HepG2 (cell line): Measurements from ENCODE around the gene CD46. TPM values are rescaled to one million over a fixed set of nuclear protein-coding genes. Genes with fewer than 3 reads are reported as not detected.

ENCODE experiments used
- ATAC-seq: fragments of 200-7000 bp; cut with Tn5 transposase; 3 replicates; pipeline ENCODE4 v1.9.1; 2020; ENCODE audit warnings: mild to moderate bottlenecking, moderate library complexity
- BruUV-seq: library from RNA; stranded (reverse); fragments of 400-500 nt; replicated peaks from 2 replicates; lab custom pipeline; 2021; lab: Mats Ljungman, UMichigan
- CTCF ChIA-PET: fragments of 300-600 bp; formaldehyde crosslinking; extraction: SDS; loops from one replicate; lab custom pipeline; 2021; ENCODE audit warnings: low total read pairs, inconsistent platforms, low intra/inter-chr PET ratio; lab: Yijun Ruan, JAX
- POLR2A ChIA-PET: fragments of 350-600 bp; sonication (Branson Sonifier 250); formaldehyde crosslinking; loops from one replicate; lab custom pipeline; 2020; ENCODE audit warnings: antibody characterized with exemption, inconsistent platforms; lab: Yijun Ruan, JAX
- DNase-seq: peaks from one replicate; pipeline ENCODE4 v3.0.0-alpha.2; 2015; ENCODE audit warnings: low spot score
- FAIRE-seq: peaks from 3 replicates; lab custom pipeline; 2011; peaks lifted over from hg19 to GRCh38; lab: Jason Lieb, UNC
- H2AFZ ChIP-seq: one replicate; pipeline ENCODE4 v1.6.1; 2011; ENCODE audit warnings: low read length, inconsistent platforms
- H3K27ac ChIP-seq: fragments of 300-600 bp; 3 replicates; pipeline ENCODE4 v1.8.0; 2011; ENCODE audit warnings: mixed run types, mild to moderate bottlenecking, mixed read lengths, low read length, inconsistent platforms; ENCODE audit not compliant: insufficient read depth; ENCODE audit errors: extremely low read length
- H3K27me3 ChIP-seq, 2 experiments: fragments of 200-600 bp in 1 of 2; 2 replicates in 1 of 2; 3 replicates in 1 of 2; pipeline versions ENCODE4 v1.6.0 to v1.8.0; 2011; ENCODE audit warnings: low read length in 2 of 2, mild to moderate bottlenecking in 2 of 2, moderate library complexity in 2 of 2, inconsistent platforms in 1 of 2; ENCODE audit not compliant: insufficient read depth in 2 of 2, control insufficient read depth in 1 of 2
- H3K36me3 ChIP-seq, 2 experiments: fragments of 200-600 bp in 1 of 2; replicated peaks in 1 of 2; 2 replicates in 1 of 2; 3 replicates in 1 of 2; pipeline versions ENCODE4 v1.5.1 to v1.8.0; 2011; ENCODE audit warnings: low read length in 2 of 2, inconsistent platforms in 1 of 2; ENCODE audit not compliant: insufficient read depth in 2 of 2, control insufficient read depth in 1 of 2
- H3K4me1 ChIP-seq: 2 replicates; pipeline ENCODE4 v1.5.1; 2012; ENCODE audit warnings: low read length, inconsistent platforms; ENCODE audit not compliant: insufficient read depth
- H3K4me2 ChIP-seq: 2 replicates; pipeline ENCODE4 v1.6.0; 2011; ENCODE audit warnings: low read depth, low read length, inconsistent platforms
- H3K4me3 ChIP-seq, 3 experiments: fragments of 200-600 bp in 1 of 3; sonication (generic), shearing (Covaris generic) in 1 of 3; replicated peaks in 1 of 3; 2 replicates each; pipeline ENCODE4 v1.5.1; 2011 to 2016; ENCODE audit warnings: low read length in 3 of 3, inconsistent platforms in 2 of 3, low read depth in 2 of 3, mild to moderate bottlenecking in 2 of 3, control low read depth in 1 of 3, mixed read lengths in 1 of 3; ENCODE audit not compliant: insufficient read depth in 1 of 3
- H3K79me2 ChIP-seq: one replicate; pipeline ENCODE4 v1.6.1; 2011; ENCODE audit warnings: low read length, inconsistent platforms; ENCODE audit not compliant: insufficient read depth
- H3K9ac ChIP-seq: 2 replicates; pipeline ENCODE4 v1.6.0; 2011; ENCODE audit warnings: mild to moderate bottlenecking, low read depth, low read length, inconsistent platforms; ENCODE audit not compliant: insufficient read depth
- H3K9me3 ChIP-seq: 2 replicates; pipeline ENCODE4 v1.5.1; 2012; ENCODE audit warnings: mild to moderate bottlenecking, low read length
- H4K20me1 ChIP-seq: 2 replicates; pipeline ENCODE4 v1.6.0; 2011; ENCODE audit warnings: inconsistent platforms, mild to moderate bottlenecking, low read length, moderate library complexity; ENCODE audit not compliant: insufficient read depth
- ARNT2 ChIP-seq: sonication (generic); formaldehyde crosslinking; IDR thresholded peaks from 2 replicates; pipeline ENCODE4 v1.8.0; 2022; ENCODE audit warnings: mild to moderate bottlenecking, low read depth, missing genetic modification reagents, moderate library complexity
- CAMTA2 ChIP-seq: sonication (generic); formaldehyde crosslinking; IDR thresholded peaks from 2 replicates; pipeline ENCODE4 v1.4.0; 2020; ENCODE audit warnings: mild to moderate bottlenecking, missing genetic modification reagents, borderline replicate concordance
- EEA1 ChIP-seq: sonication (generic); formaldehyde crosslinking; IDR thresholded peaks from 2 replicates; pipeline ENCODE4 v1.5.1; 2020; ENCODE audit warnings: mild to moderate bottlenecking, missing genetic modification reagents, borderline replicate concordance
- EZH2 ChIP-seq: conservative IDR thresholded peaks from 2 replicates; pipeline ENCODE4 v1.6.1; 2012; ENCODE audit warnings: mild to moderate bottlenecking, low read depth, low read length, moderate library complexity
- MTA1 ChIP-seq: sonication (generic); formaldehyde crosslinking; IDR thresholded peaks from 2 replicates; pipeline ENCODE4 v1.4.0; 2020; ENCODE audit warnings: missing genetic modification reagents, mild to moderate bottlenecking, borderline replicate concordance
- NRL ChIP-seq: sonication (generic); formaldehyde crosslinking; IDR thresholded peaks from 2 replicates; pipeline ENCODE4 v1.5.0; 2020; ENCODE audit warnings: missing genetic modification reagents, mild to moderate bottlenecking, moderate library complexity, borderline replicate concordance
- RFX5 ChIP-seq: IDR thresholded peaks from 2 replicates; pipeline ENCODE4 v1.6.1; 2011; ENCODE audit warnings: low read depth, low read length, improper control_type of control experiment
- YEATS4 ChIP-seq: sonication (generic); formaldehyde crosslinking; IDR thresholded peaks from 2 replicates; pipeline ENCODE4 v1.4.0; 2020; ENCODE audit warnings: missing genetic modification reagents, borderline replicate concordance
- ZNF564 ChIP-seq: sonication (generic); formaldehyde crosslinking; IDR thresholded peaks from 2 replicates; pipeline ENCODE4 v1.8.1; 2023; ENCODE audit warnings: mild to moderate bottlenecking, missing genetic modification reagents
- ZNF574 ChIP-seq: sonication (generic); formaldehyde crosslinking; IDR thresholded peaks from 2 replicates; pipeline ENCODE4 v1.4.0; 2020; ENCODE audit warnings: missing genetic modification reagents
- ZNF724P ChIP-seq: sonication (generic); formaldehyde crosslinking; IDR thresholded peaks from 2 replicates; pipeline ENCODE4 v1.8.0; 2022; ENCODE audit warnings: missing genetic modification reagents, borderline replicate concordance
- ZSCAN31 ChIP-seq: sonication (generic); formaldehyde crosslinking; IDR thresholded peaks from 2 replicates; pipeline ENCODE4 v1.5.0; 2020; ENCODE audit warnings: low read depth, mild to moderate bottlenecking, missing genetic modification reagents
- in situ Hi-C: cut with HindIII; loops from 2 replicates; pipeline ENCODE4 v1.10.0; 2017; ENCODE audit warnings: low pct_unique_long_range_greater_than_20kb; ENCODE audit not compliant: extremely low pct_ligation_motif_present
- intact Hi-C: fragments of 100-400 bp; cut with micrococcal nuclease; formaldehyde crosslinking; loops from one replicate; pipeline ENCODE4 v1.10.0; 2022; ENCODE audit not compliant: unreplicated experiment
- polyA plus RNA-seq, 8 experiments: library from polyadenylated mRNA; depleted of rRNA in 3 of 8; stranded (reverse) in 7 of 8; unstranded in 1 of 8; fragments of >200 nt; fragmentation: Illumina TruSeq in 4 of 8; extraction: Trizol in 4 of 8; gene quantifications; 2 replicates each; pipeline versions ENCODE4 v1.2.1 to v1.2.3, GENCODE V29; 2011 to 2016; ENCODE audit warnings: low read depth in 4 of 8, missing spikeins in 1 of 8, mixed read lengths in 1 of 8; ENCODE audit not compliant: insufficient read depth in 1 of 8
- total RNA-seq, 5 experiments: library from RNA; depleted of rRNA; stranded (reverse); fragments of >200 nt; fragmentation: Illumina TruSeq; extraction: Trizol; gene quantifications; 2 replicates each; pipeline ENCODE4 v1.2.3, GENCODE V29; 2016; ENCODE audit warnings: low read depth in 1 of 5

CD46 gene
- total and polyA plus RNA-seq, 2 of the 13 experiments (the other 11 are each of a cell fraction or from before 2014, with no cell fraction given) = 130 to 277 TPM

GRCh38 chr1:207781312-207781711 lies 29.5 kb downstream of the CD46 start (continued):
- TF ChIP-seq EZH2 (no peak), RFX5 (no peak), EEA1 (CRISPR knock-in tag) (no peak), ZNF724P (CRISPR knock-in tag) (no peak), MTA1 (no peak), YEATS4 (CRISPR knock-in tag) (no peak), ZNF564 (CRISPR knock-in tag) (no peak), ARNT2 (CRISPR knock-in tag) (no peak), NRL (CRISPR knock-in tag) (no peak)

- H3K36me3 ChIP-seq = peaks cover 10 to 43% of the 10 kb centered on the region in 2 experiments
- in situ Hi-C loops = no loop called here
- TF ChIP-seq ZSCAN31 (CRISPR knock-in tag) = no peak
- TF ChIP-seq ZNF574 (CRISPR knock-in tag) = no peak
- TF ChIP-seq CAMTA2 (CRISPR knock-in tag) = no peak
Observed at GRCh38 chr1:207787776-207788175, 35.9 kb downstream of the CD46 start.

More at GRCh38 chr1:207787776-207788175, 35.9 kb downstream of the CD46 start:
- POLR2A ChIA-PET = no interaction called here
- DNase-seq = no peak
- no peak overlapping the region for H3K27ac ChIP-seq
- H4K20me1 ChIP-seq = no peaks in the 10 kb centered on the region; the same call in 1 of the 2 replicates
- H3K9me3 ChIP-seq = no peaks in the 10 kb centered on the region
- no peak for FAIRE-seq
- H3K9ac ChIP-seq = no peak overlapping the region
- CTCF ChIA-PET = no interaction called here
- H3K27me3 ChIP-seq = no peaks in the 10 kb centered on the region; a peak in 1 of 5 replicates
- no peaks in the 10 kb centered on the region for H3K79me2 ChIP-seq
- no peak overlapping the region for H3K4me3 ChIP-seq
- BruUV-seq = no TSS peak
- intact Hi-C loops = no loop called here
- no peak overlapping the region for H3K4me2 ChIP-seq
- no peak overlapping the region for H2AFZ ChIP-seq
- ATAC-seq = no peak
- no peaks in the 10 kb centered on the region for H3K4me1 ChIP-seq
